ENCODE data around the gene KCNK2.

The KCNK2 gene

DNA sequence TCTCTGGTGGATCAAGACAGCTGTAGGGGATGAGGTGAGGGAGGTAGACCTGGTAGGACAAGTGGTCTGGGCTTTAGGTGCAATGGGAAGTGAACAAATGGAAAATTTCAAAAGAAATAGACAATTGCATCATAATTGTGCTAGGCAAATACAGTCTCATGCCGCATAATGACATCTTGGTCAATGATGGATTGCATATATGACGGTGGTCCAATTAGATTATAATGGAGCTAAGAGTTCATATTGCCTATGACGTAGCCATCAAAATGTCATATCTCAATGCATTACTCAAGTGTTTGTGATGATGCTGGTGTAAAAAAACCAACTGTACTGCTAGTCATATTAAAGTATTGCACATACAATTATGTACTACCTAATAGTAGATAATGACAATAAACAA is 19.0 kb downstream of the KCNK2 start:
- no peak for DNase-seq

DNA sequence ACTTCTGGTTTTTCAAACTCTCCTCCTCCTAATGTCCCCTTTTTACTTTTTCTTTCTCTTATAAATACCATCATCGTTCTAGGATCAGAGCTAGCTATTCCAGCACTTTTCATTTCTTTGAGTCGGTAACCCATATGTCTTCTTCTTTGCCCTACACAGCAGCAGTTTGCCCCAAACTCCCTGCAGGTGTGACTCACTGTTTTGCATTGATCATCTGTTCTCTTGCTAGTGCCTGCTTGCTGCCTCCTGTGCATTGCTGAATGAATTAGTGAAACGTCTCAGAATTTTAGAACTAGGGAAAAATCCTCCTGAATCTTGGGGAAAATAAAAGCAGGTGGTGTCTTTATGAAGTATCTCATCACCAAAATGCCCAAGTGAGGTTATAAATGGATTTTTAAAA is 21.7 kb downstream of the KCNK2 start:
- no peak for DNase-seq

DNA sequence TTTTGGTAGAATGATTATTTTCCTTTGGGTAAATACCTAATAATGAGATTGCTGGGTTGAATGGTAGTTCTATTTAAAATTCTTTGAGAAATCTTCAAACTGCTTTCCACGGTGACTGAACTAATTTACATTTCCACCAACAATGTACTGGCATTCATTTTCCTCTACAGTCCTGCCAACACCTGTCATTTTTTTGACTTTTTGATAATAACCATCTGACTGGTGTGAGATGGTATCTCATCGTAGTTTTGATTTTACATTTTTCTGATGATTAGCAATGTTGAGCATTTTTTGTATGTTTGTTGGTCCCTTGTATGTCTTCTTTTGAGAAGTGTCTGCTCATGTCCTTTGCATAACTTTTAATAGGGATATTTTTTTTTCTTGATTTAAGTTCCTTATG is 23.5 kb downstream of the KCNK2 start:
- DNase-seq: no peak

DNA sequence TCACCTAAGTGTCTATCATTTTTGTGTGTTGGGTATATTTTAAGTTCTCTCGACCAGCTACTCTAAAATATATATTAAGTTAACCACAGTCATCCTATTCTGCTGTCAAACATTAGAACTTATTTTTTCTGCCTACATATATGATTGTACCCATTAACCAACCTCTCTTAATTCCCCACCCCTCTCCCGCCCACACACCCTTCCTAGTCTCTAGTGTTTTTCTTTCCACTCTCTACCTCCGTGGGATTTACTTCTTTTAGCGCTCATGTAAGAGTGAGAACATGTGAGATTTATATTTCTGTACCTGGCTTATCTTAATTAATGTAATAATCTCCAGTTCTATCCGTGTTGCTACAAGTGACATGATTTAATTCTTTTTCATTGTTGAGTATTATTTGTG is 26.6 kb downstream of the KCNK2 start:
- DNase-seq: no peak

DNA sequence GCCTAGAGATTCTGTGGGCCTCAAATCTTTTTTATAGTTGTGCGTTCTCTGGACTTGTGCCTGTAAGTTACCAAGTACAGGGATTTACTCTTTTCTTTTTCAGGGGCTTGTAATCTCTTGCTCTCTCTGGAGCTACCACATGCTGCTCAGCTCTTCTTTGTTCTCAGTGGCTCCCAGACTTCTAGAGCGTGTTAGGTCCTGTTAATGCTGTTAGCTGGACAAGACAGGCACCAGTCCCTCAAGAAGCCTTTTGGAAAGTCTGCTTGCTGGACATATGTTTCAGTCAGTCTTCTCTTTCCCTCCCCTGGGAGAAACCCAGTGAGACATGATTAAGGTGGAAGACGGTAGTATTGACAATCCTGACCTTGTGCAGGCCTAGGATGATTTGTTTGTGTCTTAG is 29.4 kb downstream of the KCNK2 start:
- no peak for DNase-seq

DNA sequence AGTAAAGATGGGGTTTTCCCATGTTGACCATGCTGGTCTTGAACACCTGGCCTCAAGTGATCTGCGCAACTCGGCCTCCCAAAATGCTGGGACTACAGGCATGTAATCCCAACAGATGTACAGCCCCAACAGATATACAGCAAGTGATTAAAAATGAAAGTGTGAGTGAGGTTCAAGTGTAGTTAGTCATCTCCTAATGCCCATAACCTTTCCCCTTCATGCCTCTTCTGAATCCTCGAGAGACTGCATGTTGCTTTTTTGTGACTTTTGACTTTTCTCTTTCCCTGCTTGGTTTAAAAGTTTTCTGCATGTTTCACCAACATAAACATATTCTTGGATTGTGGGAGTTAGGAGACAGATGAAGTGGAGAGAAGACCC is 31.2 kb downstream of the KCNK2 start:
- no peak for DNase-seq

DNA sequence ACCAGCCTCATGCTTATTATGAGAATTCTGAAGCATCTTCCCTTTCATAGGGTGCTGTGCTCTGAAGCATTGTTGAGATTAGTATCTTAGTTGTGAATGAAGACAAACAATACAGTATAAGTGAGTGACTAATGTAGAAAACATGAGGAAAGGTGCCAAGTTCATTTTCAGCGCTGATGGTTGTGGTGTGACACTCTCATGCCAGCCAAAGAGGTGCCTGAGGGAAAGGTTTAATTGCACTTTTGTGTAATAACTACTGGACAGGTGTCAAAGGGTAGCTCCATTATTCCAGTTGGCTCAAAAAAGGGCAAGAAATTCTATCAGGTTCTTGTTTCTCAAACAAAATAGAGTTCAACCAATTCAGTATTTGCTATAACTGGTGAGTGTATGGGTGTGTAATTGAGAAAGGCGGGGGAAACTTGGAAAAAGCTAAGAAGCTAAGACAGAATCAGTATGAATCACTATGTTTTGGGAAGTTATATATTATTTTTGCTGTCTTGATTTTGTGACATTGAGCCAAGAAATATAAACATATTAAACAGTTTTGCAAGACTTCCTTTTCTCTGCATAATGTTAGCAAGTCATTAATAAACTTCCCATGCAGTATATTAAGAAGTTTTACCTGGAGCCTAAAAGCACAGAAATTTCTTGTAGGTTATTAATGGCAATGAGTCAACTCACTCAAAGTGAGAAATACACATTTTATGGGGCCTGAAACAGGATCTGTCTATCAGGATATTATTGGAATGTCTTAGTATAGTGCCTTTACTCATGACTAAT is 31.8 kb downstream of the KCNK2 start:
- no peak for DNase-seq

DNA sequence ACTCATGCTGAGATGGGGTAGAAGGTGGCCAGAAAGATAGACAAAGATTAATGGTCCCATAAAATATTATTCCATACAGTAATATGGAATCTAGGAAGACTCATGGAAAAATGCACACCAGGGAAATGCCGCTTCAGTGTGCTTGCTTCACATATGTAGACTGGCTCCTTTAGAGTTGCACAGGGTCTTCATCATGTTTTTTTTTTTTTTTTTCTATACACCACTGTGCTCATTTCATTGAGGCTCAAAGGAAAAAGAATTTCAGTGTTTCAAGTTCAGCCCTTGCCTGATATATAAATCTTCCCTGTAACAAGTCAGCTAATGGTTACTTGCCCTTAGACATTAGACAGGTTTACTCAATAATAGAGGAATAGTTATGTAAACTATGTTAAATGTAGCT is 33.2 kb downstream of the KCNK2 start:
- no peak for DNase-seq

DNA sequence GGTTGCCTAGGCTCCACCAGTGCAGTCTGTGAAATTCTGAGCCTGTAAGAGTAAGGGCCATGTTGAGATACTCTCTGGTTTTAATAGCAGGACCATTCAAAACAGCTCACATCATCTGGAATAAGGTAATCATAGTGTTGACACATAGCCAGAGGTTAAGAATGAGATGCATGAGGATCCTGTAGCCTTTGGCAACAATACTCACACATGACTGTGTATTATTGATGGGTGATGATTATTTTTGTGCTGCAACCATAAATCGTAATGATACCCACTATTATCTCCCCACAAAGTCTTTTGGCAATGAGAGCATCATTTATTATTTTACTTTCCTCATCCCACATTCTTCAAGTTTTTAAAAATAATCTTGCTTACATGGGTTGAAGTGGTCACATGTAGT is 35.5 kb downstream of the KCNK2 start:
- no peak for DNase-seq

DNA sequence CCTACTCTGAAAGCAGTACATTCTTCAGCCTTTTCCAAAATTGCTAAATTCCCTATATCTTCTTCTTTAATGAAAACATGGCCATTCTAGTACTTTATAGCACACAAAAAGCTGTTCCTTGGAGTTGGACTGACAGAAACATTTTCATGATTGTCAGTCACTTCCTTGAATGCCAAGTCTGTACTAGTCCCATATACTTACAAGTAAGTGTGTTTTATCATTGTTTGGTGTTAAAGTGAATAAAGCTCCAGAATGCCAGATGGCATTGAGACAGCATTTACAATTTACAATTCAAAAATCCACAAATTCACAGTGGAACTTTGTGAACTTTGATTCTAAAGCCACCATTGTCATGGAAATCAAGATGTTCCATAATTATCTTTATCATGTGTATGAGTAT is 36.5 kb downstream of the KCNK2 start:
- no peak for DNase-seq

DNA sequence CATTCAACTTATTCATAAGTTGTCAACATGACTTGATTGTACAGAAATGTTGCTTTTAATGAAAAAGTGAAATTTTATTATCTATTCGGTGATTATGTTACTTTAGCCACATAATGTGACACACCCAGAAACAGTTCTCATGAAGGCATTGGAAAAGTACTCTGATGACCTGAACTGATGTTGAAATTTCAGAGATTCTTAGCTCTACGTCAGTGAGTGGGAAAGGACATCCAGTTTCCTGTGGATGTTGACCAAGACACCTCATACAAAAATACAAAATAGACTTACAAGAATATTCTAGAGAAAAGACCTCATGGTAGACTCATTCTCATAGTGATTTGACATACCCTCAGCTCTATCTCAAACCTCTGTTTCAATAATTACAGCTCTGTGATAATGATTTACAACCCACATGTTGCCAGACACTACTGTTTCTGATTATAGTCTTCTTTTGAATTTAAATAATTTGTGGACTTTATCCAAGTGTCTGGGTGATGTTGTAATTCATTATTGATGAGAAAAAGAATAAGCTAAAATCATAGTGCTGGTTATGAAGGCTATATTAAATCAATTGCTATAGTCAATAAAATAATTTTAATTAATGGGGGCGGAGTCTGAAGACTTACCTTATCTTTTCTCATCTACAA is 37.3 kb downstream of the KCNK2 start:
- DNase-seq: no peak

DNA sequence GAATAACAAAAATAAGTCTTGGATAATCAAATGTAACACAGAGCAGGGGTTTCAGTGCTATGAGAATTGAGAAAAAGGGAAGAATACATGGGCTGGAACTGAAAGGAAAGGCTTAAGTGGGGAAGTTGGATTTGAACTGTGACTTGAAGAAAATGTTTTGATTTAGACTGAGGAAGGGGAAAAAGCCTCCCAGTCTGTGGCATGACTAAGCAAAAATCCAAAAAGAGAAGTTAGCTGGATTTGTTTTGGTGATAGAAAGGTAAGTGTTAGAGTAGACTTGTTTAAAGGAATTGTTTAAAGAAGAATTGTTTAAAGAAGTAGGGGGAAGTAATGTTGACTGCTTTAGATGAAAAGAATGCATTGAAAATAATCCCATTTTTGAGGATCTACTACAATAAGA is 46.0 kb downstream of the KCNK2 start:
- DNase-seq: no peak

DNA sequence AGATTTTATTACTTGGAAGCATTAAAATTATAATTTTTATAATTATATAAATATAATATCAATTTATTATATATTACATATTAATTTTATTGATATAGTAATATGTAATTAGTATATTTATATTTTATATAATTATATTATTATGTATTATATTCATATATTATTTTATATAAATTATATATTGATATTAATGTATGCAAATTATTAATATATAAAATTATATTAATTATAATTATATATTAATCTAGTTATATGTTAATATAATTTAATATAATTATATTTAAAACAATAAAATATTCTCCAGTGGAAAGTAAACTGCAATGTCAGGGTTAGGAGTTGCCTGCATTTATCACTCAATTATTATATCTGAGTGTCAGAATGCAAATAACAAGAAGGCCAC is 48.8 kb downstream of the KCNK2 start:
- DNase-seq: no peak

DNA sequence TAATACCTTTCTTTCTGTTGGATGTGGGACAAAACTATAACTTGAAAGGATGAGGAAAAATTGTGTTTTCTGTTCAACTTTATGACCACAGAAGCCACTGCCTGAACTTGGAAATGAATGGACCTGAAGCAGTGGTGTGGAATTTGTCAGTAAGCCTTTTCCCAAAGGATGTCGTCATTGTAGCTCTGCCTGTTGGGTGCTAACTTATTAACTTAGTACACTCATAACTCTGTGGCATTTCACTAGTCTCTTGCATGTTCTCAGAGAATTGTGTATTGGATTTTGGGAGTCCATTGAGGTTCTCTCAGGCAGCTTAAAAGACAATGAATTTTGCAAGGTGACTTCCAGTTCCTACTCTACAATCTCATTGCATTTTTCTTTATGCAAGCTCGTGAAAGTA is 49.6 kb downstream of the KCNK2 start:
- no peak for DNase-seq

DNA sequence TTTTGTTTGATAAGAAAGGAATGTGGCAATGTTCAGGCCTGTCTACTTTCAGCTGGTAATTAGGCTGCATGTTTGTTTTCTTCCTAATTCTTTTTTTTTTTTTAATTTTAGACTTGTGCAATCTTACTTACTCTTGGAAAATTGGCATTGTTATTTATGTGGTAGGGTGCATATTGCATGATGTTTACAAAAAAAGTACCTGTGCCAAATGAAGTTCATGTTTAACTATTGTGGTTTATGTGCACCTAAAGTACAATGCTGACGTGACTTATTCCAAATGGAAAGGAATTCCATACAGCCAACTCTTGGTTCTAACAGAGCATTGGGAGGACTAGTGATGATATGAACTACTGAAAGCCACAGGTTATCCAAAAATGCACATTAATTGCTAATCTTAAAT is 51.0 kb downstream of the KCNK2 start:
- no peak for DNase-seq

DNA sequence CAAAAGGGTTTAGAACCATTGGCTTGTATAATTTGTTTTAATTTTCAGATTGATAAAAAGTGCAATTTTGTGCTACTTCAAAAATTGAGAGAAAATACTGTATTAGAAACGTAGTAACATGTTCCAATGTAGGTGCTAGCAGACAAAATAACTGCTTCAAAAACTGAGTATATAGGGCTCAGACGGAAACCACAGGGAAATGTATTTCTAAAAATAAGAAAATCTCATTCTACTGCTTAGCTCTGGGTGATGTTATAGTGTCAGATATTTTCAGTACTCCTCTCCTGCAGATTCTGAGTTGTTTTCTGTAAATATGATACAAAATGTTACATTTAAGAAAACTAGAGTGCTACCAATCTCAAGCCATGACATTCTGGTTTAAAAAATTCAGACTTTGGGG is 55.4 kb downstream of the KCNK2 start:
- no peak for DNase-seq

DNA sequence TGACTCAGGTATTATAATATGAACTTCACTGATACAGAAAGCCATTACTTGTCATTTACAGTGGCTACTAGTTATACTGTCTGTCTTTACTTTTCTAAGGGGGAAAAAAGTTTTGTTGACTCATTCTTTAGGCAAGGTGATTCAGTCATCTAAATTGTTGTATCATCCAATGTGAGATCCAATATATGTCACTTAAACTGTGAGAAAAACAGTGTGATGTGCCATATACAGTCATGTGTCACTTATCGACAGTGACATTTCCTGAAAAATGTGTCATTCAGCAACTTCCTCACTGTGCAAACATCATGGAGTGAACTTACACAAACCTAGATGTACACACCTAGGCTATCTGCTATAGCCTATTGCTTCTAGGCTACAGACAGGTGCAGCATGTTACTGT is 57.6 kb downstream of the KCNK2 start:
- DNase-seq: no peak

DNA sequence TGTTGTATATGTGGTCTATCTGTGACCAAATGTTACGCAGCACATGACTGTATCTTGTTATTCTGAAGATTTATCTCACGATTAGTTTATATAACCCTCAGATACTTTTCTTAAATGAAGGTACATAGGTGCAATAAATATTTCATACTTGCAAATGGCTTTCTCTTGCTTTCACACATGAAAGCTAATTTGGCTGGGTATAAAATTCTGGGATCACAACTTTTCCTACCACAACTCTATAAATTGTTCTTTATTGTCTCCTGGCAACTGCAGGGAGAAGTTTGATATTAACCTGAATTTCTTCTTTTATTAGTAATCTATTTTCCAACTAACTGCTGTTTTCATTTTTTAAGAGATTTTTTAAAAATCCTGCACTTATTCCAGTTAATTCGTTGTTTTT is 58.9 kb downstream of the KCNK2 start:
- no peak for DNase-seq

DNA sequence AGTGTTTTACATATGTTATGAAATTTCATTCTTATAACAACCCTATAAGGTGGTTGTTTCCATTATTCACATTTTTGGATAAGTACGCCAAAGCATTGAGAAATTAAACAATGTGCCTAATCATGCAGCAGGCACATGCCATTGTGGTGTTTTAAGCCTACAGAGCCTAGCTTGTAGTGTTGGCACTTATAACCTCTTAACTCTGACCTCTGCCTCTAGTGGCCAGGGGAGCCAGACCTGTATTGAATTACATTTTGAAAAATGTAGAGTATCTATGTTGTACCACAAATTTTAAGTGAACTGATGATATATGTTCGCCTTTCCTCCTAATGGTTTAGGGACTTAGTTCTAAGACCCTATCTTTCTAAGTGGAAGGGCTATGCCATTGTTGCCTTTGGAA is 61.0 kb downstream of the KCNK2 start:
- DNase-seq: no peak

DNA sequence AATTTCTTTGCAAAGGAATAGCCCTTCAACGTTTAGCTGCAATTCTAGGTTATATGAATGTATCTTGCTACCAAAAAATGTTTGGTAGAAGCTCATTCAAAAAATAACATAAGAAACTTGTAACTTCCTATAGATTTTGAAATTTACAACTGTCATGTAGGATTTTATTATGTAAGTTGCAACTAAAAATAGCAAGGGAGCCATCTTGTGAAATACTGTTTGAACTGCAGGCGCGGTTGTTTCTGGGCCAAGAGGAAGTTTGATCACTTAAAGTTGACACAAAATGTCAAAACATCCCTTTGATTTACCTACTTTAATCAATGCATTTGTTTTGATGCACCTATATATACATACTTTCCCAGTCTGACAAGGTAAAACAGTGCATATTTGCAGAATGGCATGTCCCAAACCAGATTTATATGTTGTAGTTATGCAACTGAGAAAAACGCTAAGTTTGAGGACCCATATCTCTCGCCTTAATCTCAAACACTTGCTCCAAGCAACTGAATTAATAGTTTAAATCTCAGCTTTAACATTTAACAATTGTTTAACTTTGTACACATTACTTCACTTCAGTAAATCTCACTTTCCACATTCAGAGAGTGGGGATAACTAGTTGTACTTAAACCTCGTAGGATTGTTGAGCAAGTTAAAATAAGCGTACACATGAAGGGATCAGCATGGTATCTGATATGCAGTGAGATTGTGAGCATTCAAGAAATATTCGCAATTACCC is 63.9 kb downstream of the KCNK2 start:
- peak; percentile 1 for DNase-seq

DNA sequence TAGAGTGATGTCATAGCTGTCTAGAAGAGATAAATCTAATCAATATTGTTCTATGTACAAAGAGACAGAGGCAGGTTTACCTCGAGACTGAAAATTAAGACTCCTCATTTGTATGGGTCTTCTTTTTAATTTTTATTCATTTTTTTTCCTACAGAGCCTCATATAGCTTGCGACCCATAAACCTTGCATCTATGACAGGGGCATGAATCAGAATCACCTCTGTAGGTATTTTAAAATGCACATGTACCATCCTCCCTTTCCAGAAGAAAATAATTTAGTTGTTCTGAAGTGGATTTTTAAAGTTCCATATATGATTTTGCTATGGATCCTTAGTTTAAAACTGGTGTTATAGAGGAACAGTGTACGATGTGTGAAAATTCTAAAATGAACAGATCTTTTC is 64.5 kb downstream of the KCNK2 start:
- DNase-seq: no peak

DNA sequence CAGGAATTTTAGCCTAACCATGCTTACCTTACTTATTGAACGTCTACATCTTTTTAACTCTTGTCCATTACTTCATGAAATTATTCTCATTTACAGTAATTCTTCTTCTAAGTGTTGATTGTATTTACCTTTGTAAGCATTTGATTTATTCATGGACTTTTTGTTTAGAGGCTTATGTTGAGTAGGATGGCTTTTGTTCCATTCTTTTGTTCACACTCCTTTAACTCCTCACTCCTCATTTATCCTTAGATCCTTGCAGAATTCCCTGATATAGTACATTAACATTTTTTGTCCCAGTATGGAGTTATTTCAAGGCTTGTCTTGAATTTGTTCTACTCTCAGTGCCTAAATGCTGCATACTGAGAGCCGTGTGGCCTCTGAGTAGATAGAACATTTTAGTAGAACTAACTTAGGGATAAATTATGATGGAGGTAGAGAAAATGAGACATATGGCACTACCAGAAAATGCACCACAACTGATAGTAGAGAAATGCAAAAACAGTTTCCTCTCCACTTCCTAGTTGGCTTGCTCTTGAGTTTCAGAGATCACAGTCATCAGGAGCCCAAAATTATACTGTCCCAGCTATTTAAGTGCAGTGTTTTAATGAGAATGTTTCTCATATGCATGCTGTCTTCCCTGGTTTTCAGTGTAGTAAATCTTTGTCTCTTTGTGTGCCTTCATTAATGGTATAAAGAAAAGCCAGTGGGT is 69.5 kb downstream of the KCNK2 start:
- DNase-seq: no peak

DNA sequence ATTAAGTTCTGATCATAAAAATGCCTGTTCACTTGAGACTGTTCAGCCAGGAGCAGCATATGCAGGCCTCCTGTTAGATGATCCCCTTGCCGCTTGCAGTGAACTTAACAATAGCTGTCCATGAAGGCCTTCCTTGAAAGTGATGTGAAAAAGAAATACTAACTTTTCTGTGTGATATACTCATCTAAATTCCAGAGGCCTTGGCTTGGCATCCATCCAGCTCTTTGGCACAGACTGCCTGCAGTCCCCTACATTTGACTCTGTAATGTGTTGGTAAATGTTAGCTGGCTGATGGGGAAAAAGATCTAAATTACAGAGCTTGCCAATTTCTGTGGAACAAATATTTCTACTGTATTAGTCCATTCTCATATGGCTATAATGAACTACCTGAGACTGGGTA is 73.7 kb downstream of the KCNK2 start:
- no peak for DNase-seq

DNA sequence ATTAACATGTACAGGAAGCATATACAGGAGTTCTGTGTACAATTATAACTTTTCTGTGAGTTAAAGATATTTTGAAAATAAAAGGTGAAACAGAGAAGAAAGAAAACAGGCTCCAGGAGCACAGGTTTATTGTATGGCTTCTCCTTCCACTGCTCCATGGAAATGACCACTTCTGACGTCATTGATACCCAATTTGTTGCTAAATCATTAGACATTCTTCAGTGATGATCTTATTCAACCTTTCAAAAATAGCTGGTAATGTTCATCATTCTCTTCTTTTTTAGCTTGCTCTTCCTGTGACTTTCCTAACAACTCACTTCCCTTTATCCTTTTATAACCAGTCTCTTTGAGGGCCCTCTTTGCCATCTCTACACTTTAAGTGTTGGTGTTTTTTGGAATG is 77.8 kb downstream of the KCNK2 start:
- no peak for DNase-seq
